Natural killer cell (primary cell): Measurements from ENCODE around the gene CCR7. TPM values are rescaled to one million over a fixed set of nuclear protein-coding genes. Genes with fewer than 3 reads are reported as not detected.

Experiments used
- ATAC-seq, 3 donors: fragments of 150-1000 bp in 2 of 3; fragments of 200-7000 bp in 1 of 3; cut with Tn5 transposase; 1 replicate in 1 of 3; 2 replicates in 2 of 3; pipeline ENCODE4 v1.10.0; 2021; ENCODE audit warnings: mild to moderate bottlenecking in 2 of 3, moderate library complexity in 2 of 3
- DNase-seq, 2 donors: peaks; one replicate each; pipeline versions ENCODE4 v3.0.0 to v3.0.0-alpha.2; 2013 to 2021; ENCODE audit warnings: mixed read lengths in 1 of 2
- H3K27ac ChIP-seq: one replicate; pipeline ENCODE4 v1.5.1; 2013; ENCODE audit warnings: mild to moderate bottlenecking, low read length
- H3K27me3 ChIP-seq: one replicate; pipeline ENCODE4 v1.6.1; 2013; ENCODE audit warnings: low read length; ENCODE audit not compliant: control insufficient read depth, insufficient read depth
- H3K36me3 ChIP-seq: one replicate; pipeline ENCODE4 v1.6.1; 2013; ENCODE audit warnings: low read length; ENCODE audit not compliant: control insufficient read depth, insufficient read depth
- H3K4me1 ChIP-seq: one replicate; pipeline ENCODE4 v1.6.1; 2013; ENCODE audit warnings: low read length; ENCODE audit not compliant: control insufficient read depth, insufficient read depth
- H3K4me3 ChIP-seq: one replicate; pipeline ENCODE4 v1.5.1; 2013; ENCODE audit warnings: low read length
- H3K9me3 ChIP-seq: one replicate; pipeline ENCODE4 v1.6.1; 2013; ENCODE audit warnings: low read length; ENCODE audit not compliant: control insufficient read depth, insufficient read depth
- H3K27ac Mint-ChIP-seq, 2 donors: one replicate each; pipeline ENCODE4 v1.8.0; 2022; ENCODE audit warnings: mild to moderate bottlenecking in 2 of 2, mixed read lengths in 2 of 2, moderate library complexity in 1 of 2
- H3K27me3 Mint-ChIP-seq, 2 donors: one replicate each; pipeline ENCODE4 v1.8.0; 2022; ENCODE audit warnings: low read depth in 2 of 2, mixed read lengths in 2 of 2
- H3K36me3 Mint-ChIP-seq: one replicate; pipeline ENCODE4 v1.8.0; 2022; ENCODE audit warnings: mixed read lengths
- H3K4me1 Mint-ChIP-seq, 2 donors: one replicate each; pipeline ENCODE4 v1.8.0; 2022; ENCODE audit warnings: mixed read lengths in 2 of 2
- H3K4me3 Mint-ChIP-seq: one replicate; pipeline ENCODE4 v1.8.0; 2022; ENCODE audit warnings: mild to moderate bottlenecking, moderate library complexity, mixed read lengths
- H3K9me3 Mint-ChIP-seq, 2 donors: one replicate each; pipeline ENCODE4 v1.8.0; 2022; ENCODE audit warnings: mixed read lengths in 2 of 2
- WGBS: methylation state at CpG from one replicate; pipeline ENCODE4 v1.1.7; 2013; ENCODE audit warnings: missing lambda C conversion rate; ENCODE audit not compliant: insufficient coverage; 5-methylcytosine and 5-hydroxymethylcytosine counted together
- intact Hi-C: fragments of 100-400 bp; cut with micrococcal nuclease; formaldehyde crosslinking; loops from one replicate; pipeline ENCODE4 v1.14.2; 2022
- total RNA-seq, 4 donors: library from RNA; stranded (reverse); fragments of 120-200 nt in 1 of 4; gene quantifications; one replicate each; pipeline versions ENCODE4 v1.2.3 to v1.2.4, GENCODE V29; 2013 to 2022
- TF ChIP-seq, protein P1 (sequence below): fragments of 200-600 bp; IDR thresholded peaks from one replicate; pipeline ENCODE4 v1.8.0; 2022; ENCODE audit warnings: antibody characterized with exemption

CCR7 gene
- total RNA-seq, 3 donors from 2014 or later (not counting 1 experiment from before 2014, with no cell fraction given): 3.2 to 8.0 (median 6.6) TPM

DNA sequence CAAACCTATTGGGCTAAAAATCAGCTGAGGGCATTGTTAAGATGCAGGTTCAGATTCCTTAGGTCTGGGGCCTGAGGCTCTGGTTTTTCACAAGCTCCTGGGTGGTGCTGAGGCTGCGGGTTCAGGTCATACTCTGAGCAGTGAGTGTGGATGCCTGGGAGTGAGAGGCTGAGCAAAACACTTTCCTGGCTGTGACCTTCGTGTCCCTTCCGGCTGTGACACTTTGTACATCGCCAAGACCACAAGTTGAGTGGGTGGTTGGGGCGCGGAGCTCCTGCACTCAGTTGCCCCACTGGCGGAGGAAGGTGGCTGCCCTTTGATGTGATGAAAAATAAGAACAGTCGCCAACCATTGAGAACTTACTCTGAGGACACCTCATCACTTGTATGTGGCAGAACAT lies 24.8 kb downstream of the CCR7 start:
- Histone ChIP-seq H3K27me3 (peaks cover 7% of the 10 kb centered on the region), H3K36me3 (no peaks in the 10 kb centered on the region), H3K4me3 (no peak overlapping the region), H3K9me3 (no peaks in the 10 kb centered on the region), H3K27ac (peak overlapping the region; percentile 65), H3K4me1 (peaks cover 89% of the 10 kb centered on the region)
- Mint-ChIP-seq H3K36me3 (no peaks in the 10 kb centered on the region), H3K27me3 (peaks cover 6 to 23% of the 10 kb centered on the region in 2 donors), H3K27ac (peak overlapping the region; percentile 64 to 87), H3K4me3 (peak overlapping the region; percentile 74), H3K4me1 (peaks cover 38 to 50% of the 10 kb centered on the region in 2 donors), H3K9me3 (no peaks in the 10 kb centered on the region)
- DNase-seq (peak; percentile 39 to 75), ATAC-seq (peak; percentile 10 to 19 (median 16))
- intact Hi-C loops: loop anchor here (5.0 kb wide), 1 partner anchor 218 kb away; no protein-coding TSS in a partner anchor
- 33% methylated on average over 8 of the region's 8 CpGs for WGBS
- TF ChIP-seq, protein P1, sequence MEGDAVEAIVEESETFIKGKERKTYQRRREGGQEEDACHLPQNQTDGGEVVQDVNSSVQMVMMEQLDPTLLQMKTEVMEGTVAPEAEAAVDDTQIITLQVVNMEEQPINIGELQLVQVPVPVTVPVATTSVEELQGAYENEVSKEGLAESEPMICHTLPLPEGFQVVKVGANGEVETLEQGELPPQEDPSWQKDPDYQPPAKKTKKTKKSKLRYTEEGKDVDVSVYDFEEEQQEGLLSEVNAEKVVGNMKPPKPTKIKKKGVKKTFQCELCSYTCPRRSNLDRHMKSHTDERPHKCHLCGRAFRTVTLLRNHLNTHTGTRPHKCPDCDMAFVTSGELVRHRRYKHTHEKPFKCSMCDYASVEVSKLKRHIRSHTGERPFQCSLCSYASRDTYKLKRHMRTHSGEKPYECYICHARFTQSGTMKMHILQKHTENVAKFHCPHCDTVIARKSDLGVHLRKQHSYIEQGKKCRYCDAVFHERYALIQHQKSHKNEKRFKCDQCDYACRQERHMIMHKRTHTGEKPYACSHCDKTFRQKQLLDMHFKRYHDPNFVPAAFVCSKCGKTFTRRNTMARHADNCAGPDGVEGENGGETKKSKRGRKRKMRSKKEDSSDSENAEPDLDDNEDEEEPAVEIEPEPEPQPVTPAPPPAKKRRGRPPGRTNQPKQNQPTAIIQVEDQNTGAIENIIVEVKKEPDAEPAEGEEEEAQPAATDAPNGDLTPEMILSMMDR: no peak

DNA sequence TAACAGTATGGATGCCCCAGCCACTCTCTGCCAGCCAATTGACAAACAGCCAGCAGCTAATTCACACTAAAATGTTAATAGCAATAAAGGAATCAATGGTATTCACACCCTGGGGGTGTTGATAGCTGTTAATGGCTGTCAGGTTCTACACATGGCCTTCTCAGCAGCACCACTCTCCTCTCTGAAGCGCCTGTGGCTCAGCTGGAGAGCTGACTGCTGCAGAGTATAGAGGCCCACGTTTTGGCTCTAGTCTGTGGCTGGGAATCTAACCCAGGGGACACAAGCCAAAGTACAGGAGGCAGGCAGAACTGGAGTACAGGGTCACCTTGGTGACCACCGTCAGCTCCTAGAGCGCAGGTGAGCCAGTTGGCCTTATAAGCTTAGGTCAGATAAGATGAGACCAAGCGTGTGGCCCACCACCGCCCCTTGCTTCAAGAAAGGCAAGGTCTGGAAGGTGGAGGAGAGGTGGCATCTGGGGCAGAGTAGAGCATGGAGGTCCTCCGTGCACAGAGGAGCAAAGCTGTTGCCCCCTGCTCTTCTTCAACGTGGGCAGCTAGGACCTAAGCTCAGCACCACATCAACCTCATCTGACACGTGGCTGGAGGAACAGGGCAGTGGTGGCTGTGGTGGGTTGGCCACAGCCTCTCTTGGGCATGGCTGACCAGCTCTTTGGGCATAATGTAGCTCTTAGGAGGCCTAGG lies 25.4 kb downstream of the CCR7 start:
- Histone ChIP-seq H3K4me1 (peaks cover 93% of the 10 kb centered on the region), H3K9me3 (no peaks in the 10 kb centered on the region), H3K27me3 (peaks cover 7% of the 10 kb centered on the region), H3K4me3 (no peak overlapping the region), H3K27ac (peak overlapping the region; percentile 65), H3K36me3 (no peaks in the 10 kb centered on the region)
- intact Hi-C loops: loop anchor here (5.0 kb wide), 1 partner anchor 218 kb away; no protein-coding TSS in a partner anchor
- DNase-seq (peak in 1 of 2 donors; percentile 34), ATAC-seq (no peak)
- Mint-ChIP-seq H3K4me3 (peak overlapping the region; percentile 74), H3K27ac (peak overlapping the region; percentile 64 to 87), H3K9me3 (no peaks in the 10 kb centered on the region), H3K4me1 (peaks cover 38 to 50% of the 10 kb centered on the region in 2 donors), H3K36me3 (no peaks in the 10 kb centered on the region), H3K27me3 (peaks cover 6 to 20% of the 10 kb centered on the region in 2 donors)
- TF ChIP-seq, protein P1: no peak
- WGBS: 57% methylated on average over 9 of the region's 9 CpGs

DNA sequence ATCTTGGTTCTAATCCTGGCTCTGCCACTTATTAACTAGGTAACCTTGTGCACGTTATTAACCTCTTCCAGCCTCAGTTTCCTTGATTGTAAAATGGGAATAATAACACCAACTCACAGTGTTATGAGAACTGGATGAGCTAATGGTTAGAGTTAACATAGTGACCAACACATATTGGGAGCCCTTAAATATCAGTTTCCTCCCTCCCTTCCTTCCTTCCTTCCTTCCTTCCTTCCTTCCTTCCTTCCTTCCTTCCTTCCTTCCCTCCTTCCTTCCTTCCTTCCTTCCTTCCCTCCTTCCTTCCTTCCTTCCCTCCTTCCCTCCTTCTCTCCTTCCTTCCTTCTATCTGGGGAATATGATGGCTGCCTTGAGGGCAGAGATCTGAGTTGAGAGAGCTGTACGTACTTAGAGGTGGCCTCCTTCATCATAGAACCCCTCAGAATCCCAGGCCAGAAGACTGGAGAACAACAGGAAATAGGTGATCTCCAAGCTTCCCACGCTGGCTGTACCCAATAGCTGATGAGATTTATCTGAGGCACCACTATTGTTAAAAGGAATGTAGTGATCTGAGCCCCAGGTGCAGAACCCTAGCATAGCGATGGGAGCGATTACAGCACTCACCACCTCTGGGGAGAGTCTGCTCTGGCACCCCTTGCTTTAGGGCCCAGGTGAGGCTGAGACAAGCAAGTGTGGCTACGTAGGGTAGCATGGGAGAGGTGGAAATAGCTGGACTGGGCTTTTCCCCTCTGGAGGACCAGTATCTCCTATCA lies 26.2 kb downstream of the CCR7 start:
- TF ChIP-seq, protein P1: no peak
- H3K27ac Mint-ChIP-seq: peak overlapping the region in 1 of 2 donors; percentile 87
- peaks cover 38 to 50% of the 10 kb centered on the region in 2 donors for H3K4me1 Mint-ChIP-seq
- peak overlapping the region; percentile 74 for H3K4me3 Mint-ChIP-seq
- intact Hi-C loops: no loop called here
- no peak overlapping the region for H3K4me3 ChIP-seq
- no peaks in the 10 kb centered on the region for H3K9me3 Mint-ChIP-seq
- ATAC-seq (no peak), DNase-seq (peak in 1 of 2 donors; percentile 31)
- H3K36me3 Mint-ChIP-seq: no peaks in the 10 kb centered on the region
- H3K27me3 ChIP-seq: peaks cover 7% of the 10 kb centered on the region
- H3K9me3 ChIP-seq: no peaks in the 10 kb centered on the region
- H3K4me1 ChIP-seq: peaks cover 98% of the 10 kb centered on the region
- H3K27ac ChIP-seq: peak overlapping the region; percentile 65
- peaks cover 6 to 20% of the 10 kb centered on the region in 2 donors for H3K27me3 Mint-ChIP-seq
- 95% methylated on average over 5 of the region's 6 CpGs for WGBS
- H3K36me3 ChIP-seq: no peaks in the 10 kb centered on the region
